Loucy (cell line): ENCODE data around the gene DUSP22.

Source experiments
- H2AFZ ChIP-seq: fragments of 200-600 bp; sonication (generic); 2 replicates; pipeline ENCODE4 v1.6.0; 2016; ENCODE audit warnings: antibody characterized with exemption, mild to moderate bottlenecking, low read length, moderate library complexity
- H3F3A ChIP-seq: fragments of 200-600 bp; 2 replicates; pipeline ENCODE4 v1.6.0; 2016; ENCODE audit warnings: antibody characterized with exemption, low read depth, mild to moderate bottlenecking
- H3K27me3 ChIP-seq: fragments of 200-600 bp; sonication (generic); 2 replicates; pipeline ENCODE4 v1.6.1; 2014; ENCODE audit warnings: low read length, mild to moderate bottlenecking; ENCODE audit not compliant: insufficient read depth, poor library complexity, severe bottlenecking
- H3K36me3 ChIP-seq: fragments of 200-600 bp; sonication (generic); 2 replicates; pipeline ENCODE4 v1.6.1; 2016; ENCODE audit warnings: low read length; ENCODE audit not compliant: insufficient read depth
- H3K4me1 ChIP-seq: fragments of 200-600 bp; sonication (generic); 2 replicates; pipeline ENCODE4 v1.5.1; 2014; ENCODE audit warnings: low read length, mild to moderate bottlenecking; ENCODE audit not compliant: insufficient read depth, poor library complexity, severe bottlenecking
- H3K4me2 ChIP-seq: fragments of 200-600 bp; sonication (generic); 2 replicates; pipeline ENCODE4 v1.6.0; 2014; ENCODE audit warnings: antibody characterized with exemption, low read length, low read depth, mild to moderate bottlenecking; ENCODE audit not compliant: poor library complexity, severe bottlenecking
- H3K4me3 ChIP-seq: fragments of 200-600 bp; sonication (generic); 2 replicates; pipeline ENCODE4 v1.5.1; 2014; ENCODE audit warnings: low read length, mild to moderate bottlenecking, mixed read lengths; ENCODE audit not compliant: poor library complexity, severe bottlenecking
- H3K79me2 ChIP-seq: fragments of 200-600 bp; sonication (generic); 2 replicates; pipeline ENCODE4 v1.6.1; 2014; ENCODE audit warnings: low read length; ENCODE audit not compliant: insufficient read depth
- H3K9ac ChIP-seq: fragments of 200-600 bp; sonication (generic); 2 replicates; pipeline ENCODE4 v1.6.0; 2014; ENCODE audit warnings: mild to moderate bottlenecking, low read depth, low read length, moderate library complexity; ENCODE audit not compliant: poor library complexity, severe bottlenecking
- H3K9me2 ChIP-seq: fragments of 200-600 bp; sonication (generic); replicated peaks from 2 replicates; pipeline ENCODE4 v1.6.1; 2016; ENCODE audit warnings: low read depth, low read length, mixed read lengths
- H3K9me3 ChIP-seq: fragments of 200-600 bp; sonication (generic); 2 replicates; pipeline ENCODE4 v1.6.1; 2014; ENCODE audit warnings: mild to moderate bottlenecking, antibody characterized with exemption, low read length, low read depth; ENCODE audit not compliant: insufficient read depth
- H4K20me1 ChIP-seq: fragments of 200-600 bp; sonication (generic); 2 replicates; pipeline ENCODE4 v1.6.0; 2014; ENCODE audit warnings: antibody characterized with exemption, low read length, mild to moderate bottlenecking; ENCODE audit not compliant: insufficient read depth, poor library complexity, severe bottlenecking
- CTCF ChIP-seq: fragments of 200-600 bp; sonication (generic); conservative IDR thresholded peaks from 2 replicates; pipeline ENCODE4 v1.5.1; 2014; ENCODE audit warnings: mild to moderate bottlenecking, antibody characterized with exemption, low read length
- EZH2phosphoT487 ChIP-seq: fragments of 200-600 bp; IDR thresholded peaks from 2 replicates; pipeline ENCODE4 v1.6.1; 2018; ENCODE audit warnings: antibody characterized with exemption, mild to moderate bottlenecking, moderate library complexity, borderline replicate concordance

DUSP22 gene

GRCh38 chr6:300026-300425 lies 7.7 kb downstream of the DUSP22 start:
- Histone ChIP-seq H3K4me2 (no peak overlapping the region), H4K20me1 (no peaks in the 10 kb centered on the region), H3K79me2 (peaks cover 59% of the 10 kb centered on the region), H3K4me3 (no peak overlapping the region), H2AFZ (no peak overlapping the region), H3K9me2 (no peaks in the 10 kb centered on the region), H3K36me3 (peaks cover 4% of the 10 kb centered on the region; the same call in 1 of the 2 replicates), H3F3A (no peaks in the 10 kb centered on the region), H3K27me3 (no peaks in the 10 kb centered on the region), H3K9ac (no peak overlapping the region), H3K9me3 (no peaks in the 10 kb centered on the region), H3K4me1 (peaks cover 46% of the 10 kb centered on the region)
- TF ChIP-seq EZH2phosphoT487 (no peak), CTCF (no peak)

- H3K36me3 ChIP-seq, result peaks cover 6% of the 10 kb centered on the region; the same call in 1 of the 2 replicates
- no peaks in the 10 kb centered on the region for H3K9me2 ChIP-seq
- H3K9ac ChIP-seq, result no peak overlapping the region
- H3K27me3 ChIP-seq, result no peaks in the 10 kb centered on the region
- H2AFZ ChIP-seq, result no peak overlapping the region
- TF ChIP-seq CTCF (no peak), EZH2phosphoT487 (no peak)
- H3K4me3 ChIP-seq, result no peak overlapping the region
- no peak overlapping the region for H3K4me2 ChIP-seq
- H3K9me3 ChIP-seq, result no peaks in the 10 kb centered on the region
- peaks cover 53% of the 10 kb centered on the region for H3K79me2 ChIP-seq
- no peaks in the 10 kb centered on the region for H4K20me1 ChIP-seq
- H3F3A ChIP-seq, result no peaks in the 10 kb centered on the region
- peaks cover 46% of the 10 kb centered on the region for H3K4me1 ChIP-seq
These were observed 8.4 kb downstream of the DUSP22 start for GRCh38 chr6:300494-301198.

- Histone ChIP-seq H3K27me3 (no peaks in the 10 kb centered on the region), H3K9me3 (no peaks in the 10 kb centered on the region)
- TF ChIP-seq CTCF (no peak), EZH2phosphoT487 (no peak)
These were observed 9.2 kb downstream of the DUSP22 start for GRCh38 chr6:301526-301925.

More at GRCh38 chr6:301526-301925, 9.2 kb downstream of the DUSP22 start:
- no peak overlapping the region for H3K4me2 ChIP-seq
- no peaks in the 10 kb centered on the region for H3F3A ChIP-seq
- H3K9me2 ChIP-seq, result no peaks in the 10 kb centered on the region
- H3K4me1 ChIP-seq, result peaks cover 44% of the 10 kb centered on the region
- H3K4me3 ChIP-seq, result no peak overlapping the region
- no peak overlapping the region for H2AFZ ChIP-seq
- H4K20me1 ChIP-seq, result no peaks in the 10 kb centered on the region
- no peak overlapping the region for H3K9ac ChIP-seq
- peaks cover 6% of the 10 kb centered on the region; the same call in 1 of the 2 replicates for H3K36me3 ChIP-seq
- peaks cover 45% of the 10 kb centered on the region for H3K79me2 ChIP-seq
